ENCODE data around the gene ENC1.

The ENC1 gene

DNA sequence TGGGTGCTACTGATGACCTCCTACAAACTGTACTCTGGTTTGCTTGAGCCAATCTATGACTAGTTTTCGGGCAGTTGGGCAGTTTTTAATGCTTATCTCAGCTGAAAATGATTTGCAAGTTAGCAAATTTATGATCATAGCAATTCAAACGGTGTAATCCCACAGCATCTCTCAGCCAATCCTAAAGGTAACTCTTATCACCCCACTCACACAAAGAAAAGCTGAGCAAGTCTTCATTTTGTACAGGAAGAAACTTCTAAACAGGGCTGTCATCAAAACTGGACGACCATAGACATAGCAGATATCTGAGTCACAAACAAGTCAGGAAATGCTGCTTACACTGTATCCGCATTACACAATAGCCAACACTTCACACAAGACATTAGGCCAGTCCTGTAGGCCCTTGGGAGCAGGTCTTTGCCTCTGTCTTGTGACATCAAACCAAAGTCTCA is 2.6 kb upstream of the ENC1 start:
- TF ChIP-seq POLR2A (IDR thresholded peaks at IDR 0.05; ENCODE audit: low read length): no peak
- TF ChIP-seq GATA1 (IDR thresholded peaks at IDR 0.05; ENCODE audit: low read depth, low read length): no peak
- peak in 1 of 2 experiments; percentile 6 for DNase-seq

DNA sequence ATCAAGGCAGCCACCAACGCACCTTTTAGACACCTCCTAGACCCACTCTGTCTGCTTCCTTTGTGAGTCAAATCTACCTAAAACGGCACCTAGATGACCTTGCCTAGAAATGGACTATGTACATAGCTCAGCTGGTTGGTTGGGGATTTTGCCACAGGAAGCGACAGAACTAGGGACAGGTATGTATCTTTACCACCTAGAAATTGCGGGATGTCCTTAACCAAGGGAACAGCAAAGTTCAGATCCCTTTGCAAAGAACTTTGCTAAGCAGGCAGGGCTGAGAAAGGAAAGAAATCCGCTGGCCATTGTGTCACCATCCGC is 2.0 kb upstream of the ENC1 start:
- TF ChIP-seq GATA1 (IDR thresholded peaks at IDR 0.05; ENCODE audit: low read depth, low read length) (no peak), POLR2A (IDR thresholded peaks at IDR 0.05; ENCODE audit: low read length) (no peak)
- DNase-seq: no peak

DNA sequence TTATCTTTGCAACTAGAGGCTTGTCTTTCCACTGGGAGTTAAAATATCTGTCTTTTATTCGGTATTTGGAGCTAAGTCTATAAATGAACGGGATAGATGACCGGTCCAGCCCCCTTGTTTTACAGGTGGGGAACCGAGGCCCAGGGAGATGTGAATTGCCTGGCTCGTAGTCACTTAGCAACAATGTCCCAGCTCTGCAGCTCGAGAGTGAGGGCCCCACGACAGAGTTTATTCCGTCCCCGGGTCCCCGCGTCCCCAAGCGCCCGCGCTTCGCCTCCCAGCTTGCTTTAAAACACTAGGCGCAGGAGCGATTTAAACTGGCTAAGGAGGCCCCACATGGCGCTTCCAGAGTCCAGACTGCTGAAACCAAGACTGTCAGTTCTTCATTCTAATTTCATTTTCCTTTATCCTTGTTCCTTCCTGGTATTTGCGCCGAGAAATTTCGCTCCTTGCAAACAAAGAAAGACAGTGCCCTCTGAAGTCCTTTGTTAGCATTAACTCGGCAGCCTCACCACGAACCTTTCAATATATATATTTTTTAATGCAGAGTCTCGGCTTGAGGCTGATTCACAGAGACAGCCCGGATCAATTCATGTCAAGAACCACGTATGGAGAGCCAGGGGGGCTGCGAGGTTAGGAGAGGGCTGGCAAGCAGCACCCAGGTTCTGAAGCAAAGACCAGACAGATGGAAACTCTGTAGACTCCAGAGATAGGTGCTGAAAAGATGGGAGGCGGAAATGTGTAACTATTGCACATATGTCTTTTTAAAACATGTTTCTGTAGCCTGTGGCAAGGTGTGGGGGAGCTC is 1.4 kb upstream of the ENC1 start:
- TF ChIP-seq POLR2A (IDR thresholded peaks at IDR 0.05; ENCODE audit: low read length) (no peak), GATA1 (IDR thresholded peaks at IDR 0.05; ENCODE audit: low read depth, low read length) (no peak)
- DNase-seq: peak; percentile 33 to 49

DNA sequence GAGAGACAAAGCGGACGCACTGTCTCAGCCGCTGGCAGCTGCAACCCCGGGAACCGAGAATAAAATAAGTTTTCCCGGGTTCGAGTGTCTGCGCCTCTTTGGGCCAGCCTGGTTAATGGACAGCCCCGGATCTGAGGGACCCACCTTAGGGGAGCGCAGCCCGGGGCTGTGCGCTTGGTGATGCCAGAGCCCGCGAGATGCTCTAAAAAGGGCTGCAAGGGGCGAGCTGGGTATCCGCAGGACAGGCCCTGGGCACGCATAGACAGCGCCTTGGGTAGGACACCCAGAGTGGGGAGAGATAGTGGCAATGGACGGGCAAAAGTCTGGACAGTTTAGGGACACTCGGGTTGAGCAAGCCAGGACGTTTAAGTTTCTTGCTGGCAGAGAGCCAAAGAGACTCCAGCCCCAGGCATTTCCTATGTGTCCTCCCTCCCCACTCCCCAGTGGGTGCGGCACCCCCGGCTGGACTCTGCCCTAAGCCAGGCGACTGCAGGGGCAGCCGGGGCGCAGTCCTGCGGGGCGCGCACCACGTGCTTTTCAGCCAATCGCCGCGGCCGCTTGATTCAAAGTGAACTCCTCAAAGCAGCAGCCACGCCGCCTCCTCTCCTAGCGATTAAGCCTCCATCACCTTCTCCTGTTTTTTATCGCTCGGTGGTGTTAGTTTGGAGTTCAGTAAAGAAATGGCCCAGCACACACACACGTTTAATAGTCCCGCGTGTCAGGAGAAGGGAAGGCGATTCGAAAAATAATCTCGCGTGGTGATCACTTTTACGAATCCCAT is 616 bp upstream of the ENC1 start:
- no peak for TF ChIP-seq GATA1 (IDR thresholded peaks at IDR 0.05; ENCODE audit: low read depth, low read length)
- no peak for TF ChIP-seq POLR2A (IDR thresholded peaks at IDR 0.05; ENCODE audit: low read length)
- DNase-seq: peak; percentile 80 to 81

DNA sequence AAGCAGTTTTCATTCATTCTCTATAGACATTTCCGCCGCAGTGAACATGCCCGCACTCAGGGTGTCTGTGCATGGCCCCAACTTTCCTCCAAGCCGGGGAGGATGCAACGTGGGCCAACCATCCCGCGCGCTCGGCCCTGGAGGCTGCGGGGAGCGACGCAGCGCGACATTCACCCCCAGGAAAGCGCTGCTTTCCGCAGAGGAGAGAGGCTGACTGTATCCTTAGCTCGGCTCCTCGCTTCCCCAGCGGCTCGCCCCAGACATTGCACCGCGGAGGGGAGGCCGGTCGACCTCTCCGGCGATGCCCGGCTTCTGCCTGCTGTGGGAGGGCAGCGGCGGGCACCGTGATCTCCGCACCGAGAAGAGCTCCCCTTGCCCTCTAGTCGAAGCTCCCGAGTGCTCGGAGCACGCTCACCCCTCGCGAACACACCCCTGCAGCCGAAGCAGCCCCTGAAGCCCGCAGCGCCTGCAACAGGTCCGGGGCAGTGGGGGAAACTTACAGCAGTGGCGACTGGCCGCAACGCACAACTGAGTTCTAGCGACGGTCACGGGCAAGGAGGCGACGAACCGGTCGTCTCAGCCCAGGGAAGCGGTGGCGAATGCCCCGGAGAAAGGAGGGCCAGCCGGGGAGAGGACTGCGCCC is 600 bp downstream of the ENC1 start:
- no peak for TF ChIP-seq POLR2A (IDR thresholded peaks at IDR 0.05; ENCODE audit: low read length)
- no peak for TF ChIP-seq GATA1 (IDR thresholded peaks at IDR 0.05; ENCODE audit: low read depth, low read length)
- peak; percentile 48 to 55 for DNase-seq

DNA sequence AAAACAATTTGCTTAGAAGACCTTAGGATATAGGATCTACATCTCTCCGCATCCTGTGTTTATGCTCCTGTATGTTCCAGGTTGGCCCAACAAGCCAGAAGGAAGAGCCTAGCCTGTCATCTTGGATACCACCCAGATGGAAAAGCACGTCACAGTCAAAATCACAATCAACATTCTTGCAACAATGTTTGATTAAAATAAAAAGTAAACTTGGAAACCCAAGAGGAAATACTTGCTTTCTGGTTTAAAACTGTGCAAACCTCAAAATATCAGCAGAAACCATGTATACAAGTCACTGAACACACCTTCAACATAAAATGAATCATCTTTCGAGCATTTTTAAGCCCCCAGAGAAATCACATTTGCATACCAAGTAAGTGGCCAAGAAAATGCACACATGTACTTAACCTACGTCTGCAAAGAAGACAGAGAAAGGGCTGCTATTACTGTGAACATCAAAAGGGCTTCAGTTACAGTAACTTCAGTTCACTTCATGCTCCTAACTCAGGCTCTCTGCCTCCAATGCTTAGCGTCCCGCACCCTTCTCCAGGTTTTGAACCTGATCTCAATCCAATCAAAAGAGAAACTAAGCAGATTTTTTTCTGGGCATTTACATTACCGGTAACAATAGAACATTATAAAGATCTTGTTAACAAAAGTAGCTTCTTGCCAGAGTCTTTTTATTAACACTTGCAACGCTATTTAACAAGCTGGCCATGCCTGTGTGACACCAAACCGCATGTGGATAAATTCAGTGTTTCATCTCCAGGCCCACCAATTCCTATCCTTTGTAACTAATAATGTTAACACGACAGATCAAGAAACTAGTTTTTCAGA is 1.3 kb downstream of the ENC1 start:
- no peak for DNase-seq
- TF ChIP-seq POLR2A (IDR thresholded peaks at IDR 0.05; ENCODE audit: low read length) (no peak), GATA1 (IDR thresholded peaks at IDR 0.05; ENCODE audit: low read depth, low read length) (no peak)

DNA sequence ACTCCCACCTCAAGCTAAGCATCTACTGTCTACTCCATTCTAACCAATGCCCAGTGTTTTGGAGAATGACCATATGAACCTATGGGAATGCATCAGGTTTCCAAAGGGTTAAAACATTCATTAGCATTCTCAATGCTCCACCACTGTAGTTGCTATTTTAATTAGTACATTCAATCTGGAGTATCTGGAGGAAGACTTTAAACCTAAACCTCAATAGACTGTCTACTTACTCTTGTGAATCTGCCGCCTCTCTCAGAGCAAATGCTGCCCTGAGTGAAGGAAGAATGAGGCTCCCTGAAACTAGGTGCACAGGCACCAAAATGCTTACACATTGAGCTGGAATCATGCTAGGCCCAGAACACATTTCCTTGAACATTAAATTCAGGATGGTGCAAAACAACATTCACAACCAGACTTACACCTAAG is 2.0 kb downstream of the ENC1 start:
- TF ChIP-seq GATA1 (IDR thresholded peaks at IDR 0.05; ENCODE audit: low read depth, low read length) (no peak), POLR2A (IDR thresholded peaks at IDR 0.05; ENCODE audit: low read length) (no peak)
- no peak for DNase-seq

DNA sequence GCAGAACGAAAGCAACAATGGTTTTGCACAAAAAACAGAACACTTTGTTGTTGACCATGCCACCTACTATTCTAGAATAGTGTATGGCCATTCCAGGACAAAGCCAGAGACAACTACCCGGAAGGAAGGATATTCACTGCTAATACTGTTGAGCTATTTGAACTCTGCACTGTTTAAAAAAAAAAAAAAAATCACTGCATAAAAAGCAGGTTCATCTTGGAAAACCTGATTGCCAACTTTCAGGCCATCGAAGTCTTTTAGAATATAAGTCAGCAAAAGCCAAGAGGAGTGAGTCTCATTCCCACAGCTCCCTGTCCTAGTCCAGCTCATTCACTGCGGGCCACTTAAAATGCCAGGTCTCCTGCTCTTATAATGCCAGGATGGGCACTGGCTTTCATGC is 4.0 kb downstream of the ENC1 start:
- DNase-seq: no peak

DNA sequence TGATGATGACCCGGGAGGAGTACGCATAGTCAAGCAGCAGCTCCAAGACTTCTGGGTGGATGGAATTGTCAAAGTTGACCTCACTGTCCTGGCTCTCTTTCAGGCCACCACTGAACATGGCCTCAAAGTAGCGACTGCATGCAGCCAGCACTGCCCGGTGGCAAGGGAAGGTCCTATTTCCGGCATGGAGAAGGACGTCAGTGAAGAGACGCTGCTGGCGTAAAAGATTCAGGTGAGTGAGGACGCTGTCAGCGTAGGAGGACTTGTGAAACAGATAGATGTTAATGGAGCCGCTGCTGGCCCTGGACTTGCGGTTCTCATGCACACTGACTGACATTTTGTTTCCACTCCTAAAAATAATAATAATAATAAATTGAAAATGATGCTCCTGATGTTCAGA is 4.4 kb downstream of the ENC1 start:
- DNase-seq: no peak
- no peak for TF ChIP-seq GATA1 (IDR thresholded peaks at IDR 0.05; ENCODE audit: low read depth, low read length)

More for the DNA sequence above, 4.0 kb downstream of the ENC1 start:
- TF ChIP-seq GATA1 (IDR thresholded peaks at IDR 0.05; ENCODE audit: low read depth, low read length) (no peak), POLR2A (IDR thresholded peaks at IDR 0.05; ENCODE audit: low read length) (no peak)

DNA sequence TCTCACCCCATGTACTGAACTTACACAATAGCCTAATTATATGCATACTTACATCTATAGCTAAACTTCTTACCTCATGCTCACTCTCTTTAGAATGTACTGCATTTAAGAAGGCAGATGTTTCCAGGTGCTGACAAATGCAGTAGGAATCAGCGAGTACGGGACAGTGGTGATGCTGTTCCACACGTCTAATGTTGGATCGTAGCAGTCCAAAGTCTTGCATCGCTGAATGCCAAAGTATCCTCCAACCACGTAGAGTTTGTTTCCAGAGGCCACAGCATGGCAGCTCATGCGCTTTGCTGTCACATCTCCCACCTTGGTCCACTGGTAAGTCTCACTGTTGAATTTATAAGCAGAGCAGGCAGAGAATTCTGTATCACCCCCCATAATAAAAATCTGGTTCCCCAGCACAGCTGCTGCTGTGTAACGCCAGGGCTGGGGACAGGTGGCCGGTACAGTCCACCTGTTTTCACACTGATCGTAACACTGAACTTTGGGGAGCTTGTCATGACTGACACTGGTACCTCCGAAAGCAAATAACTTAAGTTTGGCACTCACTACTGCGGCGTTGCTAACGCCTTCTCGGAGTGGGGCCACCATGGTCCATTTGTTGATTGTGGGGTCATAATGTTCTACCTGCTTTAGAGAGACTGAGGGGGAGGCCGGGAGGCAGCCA is 5.8 kb downstream of the ENC1 start:
- TF ChIP-seq GATA1 (IDR thresholded peaks at IDR 0.05; ENCODE audit: low read depth, low read length) (no peak), POLR2A (IDR thresholded peaks at IDR 0.05; ENCODE audit: low read length) (no peak)
- DNase-seq: no peak

DNA sequence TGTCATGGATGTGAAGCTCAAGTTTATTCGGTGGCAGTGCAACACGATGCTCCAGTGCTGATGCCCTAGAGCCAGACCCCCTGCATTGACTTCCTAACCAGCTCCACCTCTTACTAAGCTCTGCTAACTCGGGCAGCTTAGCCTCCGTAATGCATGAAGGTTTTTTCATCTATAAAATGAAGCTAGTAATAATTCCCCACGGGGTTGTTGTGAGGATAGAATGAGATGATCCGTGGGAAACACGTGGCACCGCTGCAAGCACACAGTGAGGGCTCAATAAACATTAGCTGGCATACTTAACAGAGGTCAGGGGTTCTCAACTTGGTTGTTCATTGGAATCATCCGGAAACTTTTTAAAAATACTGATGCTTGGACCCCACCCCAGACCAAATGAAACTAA is 6.8 kb downstream of the ENC1 start:
- TF ChIP-seq GATA1 (IDR thresholded peaks at IDR 0.05; ENCODE audit: low read depth, low read length): no peak
- no peak for TF ChIP-seq POLR2A (IDR thresholded peaks at IDR 0.05; ENCODE audit: low read length)
- no peak for DNase-seq

DNA sequence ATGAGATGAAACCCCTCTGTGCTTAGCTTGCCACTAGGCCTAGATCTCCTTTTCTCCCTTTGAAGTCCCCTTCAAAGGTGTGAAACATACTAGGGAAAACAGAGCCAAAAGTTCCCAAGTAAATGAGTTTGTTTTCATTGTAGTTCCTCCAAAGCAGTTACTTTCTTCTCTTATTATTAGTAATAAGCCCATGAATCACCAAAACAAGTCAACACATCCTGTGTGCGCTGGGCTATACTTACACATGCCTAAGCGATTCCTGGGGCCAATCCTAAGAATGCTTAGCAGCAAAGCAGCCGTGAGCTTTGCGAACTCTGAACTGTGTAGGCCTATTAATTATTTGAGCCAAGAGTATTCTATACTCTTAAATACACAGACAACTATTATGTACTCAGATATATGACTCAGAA is 7.6 kb downstream of the ENC1 start:
- TF ChIP-seq POLR2A (IDR thresholded peaks at IDR 0.05; ENCODE audit: low read length) (no peak), GATA1 (IDR thresholded peaks at IDR 0.05; ENCODE audit: low read depth, low read length) (no peak)

More for the DNA sequence above, 7.6 kb downstream of the ENC1 start:
- no peak for DNase-seq
